Suprapubic skin (tissue), 4 donors: ENCODE results near the gene CELF4. TPM values are rescaled to one million over a fixed set of nuclear protein-coding genes. Genes with fewer than 3 reads are reported as not detected.

Source experiments
- DNase-seq, 2 donors: peaks; one replicate each; pipeline ENCODE4 v3.0.0-alpha.2; 2019; ENCODE audit warnings: low spot score in 2 of 2
- H3K27ac ChIP-seq: fragments of 200-600 bp; sonication (generic); one replicate; pipeline ENCODE4 v1.5.1; 2019
- H3K27me3 ChIP-seq: fragments of 200-600 bp; sonication (generic); one replicate; pipeline ENCODE4 v1.5.1; 2019
- H3K36me3 ChIP-seq: fragments of 200-600 bp; sonication (generic); one replicate; pipeline ENCODE4 v1.5.1; 2019
- H3K4me1 ChIP-seq: fragments of 200-600 bp; sonication (generic); one replicate; pipeline ENCODE4 v1.5.1; 2019
- H3K4me3 ChIP-seq: fragments of 200-600 bp; sonication (generic); one replicate; pipeline ENCODE4 v1.5.1; 2019; ENCODE audit warnings: mild to moderate bottlenecking
- H3K9me3 ChIP-seq: fragments of 200-600 bp; sonication (generic); one replicate; pipeline ENCODE4 v1.5.1; 2019
- CTCF ChIP-seq, 2 donors: fragments of 200-600 bp in 1 of 2; fragments of 450-650 bp in 1 of 2; sonication (generic) in 1 of 2; IDR thresholded peaks; one replicate each; pipeline ENCODE4 v1.5.1; 2016 to 2019; ENCODE audit warnings: antibody characterized with exemption in 2 of 2, mild to moderate bottlenecking in 1 of 2, moderate library complexity in 1 of 2
- EP300 ChIP-seq: sonication (generic); formaldehyde crosslinking; IDR thresholded peaks from one replicate; pipeline ENCODE4 v1.6.1; 2017; ENCODE audit warnings: antibody characterized with exemption
- POLR2A ChIP-seq, 2 donors: fragments of 450-650 bp; IDR thresholded peaks; one replicate each; pipeline ENCODE4 v1.6.1; 2017; ENCODE audit warnings: antibody characterized with exemption in 2 of 2, mild to moderate bottlenecking in 2 of 2, moderate library complexity in 2 of 2
- POLR2AphosphoS5 ChIP-seq, 3 donors: sonication (generic); formaldehyde crosslinking; IDR thresholded peaks; one replicate each; pipeline ENCODE4 v1.6.1; 2017; ENCODE audit warnings: antibody characterized with exemption in 3 of 3
- WGBS: methylation state at CpG from one replicate; pipeline ENCODE4 v1.1.5; 2018; 5-methylcytosine and 5-hydroxymethylcytosine counted together
- total RNA-seq, 4 donors: library from RNA; depleted of rRNA; stranded (reverse); fragments of >200 nt; gene quantifications; one replicate each; pipeline ENCODE4 v1.1.0, GENCODE V29; 2016

The CELF4 gene
- total RNA-seq, 4 donors from 2014 or later, result not detected

- TF ChIP-seq POLR2A (IDR thresholded peaks at IDR 0.05) (no peak), EP300 (no peak), CTCF (IDR thresholded peaks at IDR 0.05) (no peak), POLR2AphosphoS5 (IDR thresholded peaks at IDR 0.05) (no peak)
- no peak overlapping the region for H3K27ac ChIP-seq
- H3K9me3 ChIP-seq, result no peaks in the 10 kb centered on the region
- H3K4me3 ChIP-seq, result no peak overlapping the region
- WGBS, result 78% methylated on average over 3 of the region's 3 CpGs
- peaks cover 14% of the 10 kb centered on the region for H3K4me1 ChIP-seq
- H3K36me3 ChIP-seq, result no peaks in the 10 kb centered on the region
- peaks cover 72% of the 10 kb centered on the region for H3K27me3 ChIP-seq
- peak in 1 of 2 donors; percentile 7 for DNase-seq
Measured at GRCh38 chr18:37252342-37252741, 313.3 kb downstream of the CELF4 start.

GRCh38 chr18:37251679-37252078 is 313.9 kb downstream of the CELF4 start:
- DNase-seq, result peak in 1 of 2 donors; percentile 30
- peaks cover 14% of the 10 kb centered on the region for H3K4me1 ChIP-seq
- no peaks in the 10 kb centered on the region for H3K9me3 ChIP-seq
- H3K36me3 ChIP-seq, result no peaks in the 10 kb centered on the region
- no peak overlapping the region for H3K27ac ChIP-seq
- 58% methylated on average over 3 of the region's 3 CpGs for WGBS
- no peak overlapping the region for H3K4me3 ChIP-seq
- TF ChIP-seq CTCF (IDR thresholded peaks at IDR 0.05), result no peak
- TF ChIP-seq EP300, result no peak
- no peak for TF ChIP-seq POLR2A (IDR thresholded peaks at IDR 0.05)
- no peak for TF ChIP-seq POLR2AphosphoS5 (IDR thresholded peaks at IDR 0.05)
- H3K27me3 ChIP-seq, result peaks cover 65% of the 10 kb centered on the region

- 70% methylated on average over 5 of the region's 6 CpGs for WGBS
- no peak overlapping the region for H3K4me3 ChIP-seq
- DNase-seq, result peak in 1 of 2 donors; percentile 36
- no peaks in the 10 kb centered on the region for H3K9me3 ChIP-seq
- no peaks in the 10 kb centered on the region for H3K36me3 ChIP-seq
- TF ChIP-seq EP300 (no peak), POLR2A (IDR thresholded peaks at IDR 0.05) (no peak), CTCF (IDR thresholded peaks at IDR 0.05) (no peak)
- H3K4me1 ChIP-seq, result peaks cover 14% of the 10 kb centered on the region
- no peak overlapping the region for H3K27ac ChIP-seq
- peaks cover 56% of the 10 kb centered on the region for H3K27me3 ChIP-seq
Measured at GRCh38 chr18:37249895-37250618, 315.5 kb downstream of the CELF4 start.

GRCh38 chr18:37249171-37249886 is 316.3 kb downstream of the CELF4 start:
- WGBS, result 82% methylated on average over 10 of the region's 11 CpGs
- Histone ChIP-seq H3K4me3 (no peak overlapping the region), H3K4me1 (peaks cover 11% of the 10 kb centered on the region), H3K36me3 (no peaks in the 10 kb centered on the region), H3K27me3 (peaks cover 54% of the 10 kb centered on the region), H3K27ac (no peak overlapping the region), H3K9me3 (no peaks in the 10 kb centered on the region)
- peak in 1 of 2 donors; percentile 31 for DNase-seq
- no peak for TF ChIP-seq POLR2A (IDR thresholded peaks at IDR 0.05)
- no peak for TF ChIP-seq EP300
- TF ChIP-seq POLR2AphosphoS5 (IDR thresholded peaks at IDR 0.05), result no peak
- no peak for TF ChIP-seq CTCF (IDR thresholded peaks at IDR 0.05)

GRCh38 chr18:37248281-37248680 is 317.3 kb downstream of the CELF4 start:
- 80% methylated on average over 5 of the region's 5 CpGs for WGBS
- peaks cover 49% of the 10 kb centered on the region for H3K27me3 ChIP-seq

More at GRCh38 chr18:37248281-37248680, 317.3 kb downstream of the CELF4 start:
- peak in 1 of 2 donors; percentile 37 for DNase-seq
- H3K4me3 ChIP-seq, result no peak overlapping the region
- peaks cover under 1% of the 10 kb centered on the region for H3K4me1 ChIP-seq
- no peaks in the 10 kb centered on the region for H3K36me3 ChIP-seq
- TF ChIP-seq POLR2AphosphoS5 (IDR thresholded peaks at IDR 0.05) (no peak), EP300 (no peak), CTCF (IDR thresholded peaks at IDR 0.05) (no peak), POLR2A (IDR thresholded peaks at IDR 0.05) (no peak)
- H3K27ac ChIP-seq, result no peak overlapping the region
- no peaks in the 10 kb centered on the region for H3K9me3 ChIP-seq
